GM18505 (cell line): Measurements from ENCODE around the gene REG1B.

Source experiments
- ATAC-seq: cut with Tn5 transposase; IDR thresholded peaks from one replicate; pipeline ENCODE4 v1.9.1; 2021; ENCODE audit not compliant: unreplicated experiment
- POLR2A ChIP-seq: IDR thresholded peaks from 4 replicates; pipeline ENCODE4 v1.6.1; 2011; ENCODE audit warnings: borderline replicate concordance; ENCODE audit not compliant: insufficient read depth, insufficient read length; ENCODE audit errors: extremely low read depth

The REG1B gene, protein sequence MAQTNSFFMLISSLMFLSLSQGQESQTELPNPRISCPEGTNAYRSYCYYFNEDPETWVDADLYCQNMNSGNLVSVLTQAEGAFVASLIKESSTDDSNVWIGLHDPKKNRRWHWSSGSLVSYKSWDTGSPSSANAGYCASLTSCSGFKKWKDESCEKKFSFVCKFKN

DNA sequence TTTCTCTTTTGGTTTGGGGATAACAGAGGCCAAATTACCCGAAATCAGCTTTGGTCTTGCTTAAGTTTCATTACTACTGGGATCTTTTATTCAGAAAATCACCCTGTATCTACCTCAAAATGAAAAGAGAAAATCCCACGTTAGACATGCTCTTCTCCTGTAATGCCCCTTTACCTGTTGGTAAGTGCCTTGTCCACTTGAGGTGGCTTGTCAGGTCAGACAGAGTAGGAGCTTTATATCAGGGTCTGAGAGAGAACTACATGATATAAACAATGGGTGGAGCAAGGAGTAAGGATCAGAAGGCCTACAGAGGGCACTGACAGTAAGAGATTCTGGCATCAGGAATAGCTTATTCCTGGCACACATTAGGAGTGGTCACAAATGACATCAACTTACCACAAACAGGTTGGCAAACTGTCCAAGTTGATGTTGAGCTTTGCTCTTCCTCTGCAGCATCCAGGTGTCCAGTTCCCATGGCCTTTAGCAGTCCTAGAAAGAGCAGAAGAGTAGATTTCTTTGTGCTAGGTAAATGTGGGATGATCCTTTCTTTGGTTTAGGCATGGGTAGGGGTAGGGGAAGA, at the start of gene REG1B:
TSS of gene REG1B (minus strand) at position 209 of the 580 bp plus-strand sequence. CDS start 381 bp downstream, outside the sequence.
- no peak for TF ChIP-seq POLR2A
- no peak for ATAC-seq

DNA sequence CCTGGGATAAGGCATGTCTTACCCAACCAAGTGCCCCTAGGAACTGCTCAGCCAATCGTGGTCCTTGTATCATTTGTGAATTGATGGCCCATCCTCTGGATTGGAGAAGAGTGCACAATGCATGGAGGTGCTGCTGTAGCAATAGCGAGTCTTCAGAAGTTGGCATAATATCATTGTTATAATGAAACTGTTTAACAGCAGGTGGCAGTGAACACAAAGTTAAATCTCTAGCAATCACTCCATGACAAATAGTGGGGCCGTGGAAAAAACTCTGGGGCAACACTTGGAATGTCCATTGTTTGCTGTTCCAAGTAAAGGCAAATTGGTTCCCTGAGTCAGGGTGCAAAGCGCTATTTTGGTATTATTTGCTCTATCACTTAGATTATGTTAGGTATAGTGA, 43.9 kb upstream of the REG1B start:
- ATAC-seq, result no peak
- no peak for TF ChIP-seq POLR2A

- no peak for ATAC-seq
- no peak for TF ChIP-seq POLR2A
Observed at GRCh38 chr2:79129804-79130203, 42.0 kb upstream of the REG1B start.

DNA sequence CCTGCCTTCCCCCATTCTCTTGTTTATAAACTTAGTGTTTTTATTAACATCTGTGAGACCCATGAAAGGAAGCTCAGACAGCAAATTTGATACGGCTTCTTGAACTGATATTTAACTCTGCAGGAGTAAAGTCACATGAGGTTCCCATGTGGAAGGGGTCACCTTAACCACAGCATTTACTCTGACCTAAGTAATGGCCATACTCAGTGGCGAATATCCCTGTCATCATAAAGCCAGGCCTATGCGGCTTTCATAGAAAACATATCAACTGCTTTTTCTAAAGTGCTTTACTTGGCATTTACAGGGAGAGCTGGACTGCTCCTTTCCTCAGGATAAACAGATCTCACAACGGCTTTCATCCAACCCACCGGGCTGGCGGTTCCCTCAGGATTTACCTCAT, 41.5 kb upstream of the REG1B start:
- no peak for TF ChIP-seq POLR2A
- ATAC-seq, result no peak

DNA sequence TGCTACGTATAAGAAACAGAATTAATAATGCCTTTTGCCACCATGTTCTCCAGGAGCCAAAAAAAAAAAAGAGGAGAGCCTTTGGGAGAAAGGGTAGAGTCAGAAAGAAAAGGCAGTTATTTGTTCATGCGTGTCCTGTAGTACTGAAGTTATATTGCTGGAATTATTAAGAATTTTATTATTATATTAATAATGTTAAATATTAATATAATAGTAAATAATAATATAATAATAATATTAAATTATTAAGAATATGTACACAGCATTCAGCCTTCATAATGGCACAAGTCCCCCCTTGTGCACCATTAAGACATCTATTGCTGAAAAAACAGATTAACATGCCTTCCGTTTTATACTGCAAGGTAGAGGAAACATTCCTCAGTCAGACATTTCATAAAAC, 40.6 kb upstream of the REG1B start:
- no peak for ATAC-seq
- TF ChIP-seq POLR2A, result no peak

DNA sequence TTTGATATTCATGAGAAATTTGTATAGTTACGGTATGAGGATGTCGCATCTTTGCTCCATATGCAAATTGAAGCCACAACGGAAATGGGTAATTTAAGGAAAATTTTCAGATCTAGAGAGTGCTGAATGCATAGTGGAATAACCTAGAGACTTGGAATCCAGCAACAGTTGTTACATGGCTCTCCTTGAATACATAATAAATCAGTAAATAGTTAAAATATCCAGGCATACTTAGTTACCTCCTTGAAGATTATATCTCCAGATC, 37.9 kb upstream of the REG1B start:
- ATAC-seq, result no peak
- no peak for TF ChIP-seq POLR2A

- ATAC-seq, result no peak
- no peak for TF ChIP-seq POLR2A
Observed at GRCh38 chr2:79124907-79125720, 37.3 kb upstream of the REG1B start.

GRCh38 chr2:79122676-79123075, 34.9 kb upstream of the REG1B start:
- TF ChIP-seq POLR2A, result no peak
- no peak for ATAC-seq

DNA sequence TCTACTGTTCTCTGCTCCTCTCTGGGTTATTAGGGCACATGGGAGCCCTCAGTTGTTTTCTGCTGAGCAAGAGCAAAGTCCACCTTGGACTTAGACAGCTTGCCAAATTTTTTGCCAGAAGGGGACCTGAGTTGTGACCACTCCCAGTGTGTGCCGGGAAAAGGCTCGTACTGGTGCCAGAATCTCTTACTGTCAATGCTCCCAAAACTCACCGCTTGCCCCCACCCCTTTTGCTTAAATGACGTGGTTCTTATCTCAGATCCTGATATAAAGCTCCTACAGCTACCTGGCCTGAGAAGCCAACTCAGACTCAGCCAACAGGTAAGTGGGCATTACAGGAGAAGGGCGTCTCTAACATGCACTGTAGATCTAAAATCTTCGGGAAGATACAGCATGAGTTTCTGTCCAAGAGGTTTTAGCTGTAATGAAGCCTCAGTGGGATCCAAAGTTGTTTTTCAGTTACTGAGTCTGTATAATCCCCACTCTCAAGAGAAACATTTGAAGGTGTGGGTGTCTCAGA, 32.5 kb upstream of the REG1B start, which contains the start of gene REG1A:
TSS of gene REG1A (plus strand) at position 295 of the 520 bp plus-strand sequence. CDS start 374 bp downstream, outside the sequence.
- no peak for ATAC-seq
- no peak for TF ChIP-seq POLR2A

- no peak for ATAC-seq
- no peak for TF ChIP-seq POLR2A
Observed at GRCh38 chr2:79116997-79117928, 29.5 kb upstream of the REG1B start.

DNA sequence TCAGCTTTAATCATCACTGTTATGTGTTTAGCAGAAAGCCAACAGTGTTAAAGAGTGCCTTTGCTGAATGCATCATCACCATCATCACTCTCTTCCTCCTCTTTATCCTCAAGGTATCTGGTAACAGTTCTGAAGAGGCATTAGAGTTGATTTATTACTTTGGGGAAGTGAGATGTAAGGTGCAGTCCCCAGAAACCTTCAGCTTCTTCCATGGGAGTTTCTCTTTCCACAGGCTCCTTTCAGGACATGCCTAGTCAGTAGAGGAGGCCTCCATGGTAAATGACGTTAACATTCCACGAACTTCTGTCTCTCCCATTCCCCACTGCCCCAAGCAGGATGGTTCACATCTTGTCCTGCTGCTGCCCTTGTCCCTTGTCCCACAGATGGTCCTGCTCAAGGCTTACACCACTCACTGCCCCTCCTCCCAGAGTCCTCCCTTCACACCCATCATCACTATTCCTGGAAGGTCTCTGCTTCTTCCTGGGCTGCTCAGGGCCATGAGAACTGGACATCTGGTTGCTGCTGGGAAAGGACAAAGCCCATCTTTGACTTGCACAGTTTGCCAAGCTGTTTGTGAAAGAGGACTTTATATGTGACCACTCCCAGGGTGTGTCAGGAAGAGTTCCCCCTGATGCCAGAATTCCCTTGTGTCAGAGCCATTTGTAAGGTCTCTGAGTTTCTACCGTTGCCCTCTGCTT, 27.2 kb upstream of the REG1B start:
- no peak for TF ChIP-seq POLR2A
- ATAC-seq, result no peak

DNA sequence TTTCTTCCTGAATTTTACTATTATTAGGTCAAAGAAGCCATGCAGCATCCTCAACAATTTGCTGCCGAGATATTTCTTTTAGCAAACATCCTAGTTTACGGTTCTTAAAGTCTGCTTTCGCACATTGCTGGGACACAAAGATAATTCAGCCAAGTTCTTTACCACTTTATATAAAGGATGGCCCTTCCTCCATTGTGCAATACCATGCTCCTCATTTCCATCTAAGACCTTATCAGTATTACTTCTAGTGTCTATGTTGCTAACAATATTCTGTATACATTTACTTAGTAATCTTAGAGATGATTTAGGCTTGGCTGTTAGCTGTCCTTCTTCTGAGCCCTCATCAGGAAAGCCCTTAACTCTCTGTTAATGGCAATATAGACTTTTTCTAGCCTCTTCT, 24.5 kb upstream of the REG1B start:
- TF ChIP-seq POLR2A, result no peak
- ATAC-seq, result no peak

DNA sequence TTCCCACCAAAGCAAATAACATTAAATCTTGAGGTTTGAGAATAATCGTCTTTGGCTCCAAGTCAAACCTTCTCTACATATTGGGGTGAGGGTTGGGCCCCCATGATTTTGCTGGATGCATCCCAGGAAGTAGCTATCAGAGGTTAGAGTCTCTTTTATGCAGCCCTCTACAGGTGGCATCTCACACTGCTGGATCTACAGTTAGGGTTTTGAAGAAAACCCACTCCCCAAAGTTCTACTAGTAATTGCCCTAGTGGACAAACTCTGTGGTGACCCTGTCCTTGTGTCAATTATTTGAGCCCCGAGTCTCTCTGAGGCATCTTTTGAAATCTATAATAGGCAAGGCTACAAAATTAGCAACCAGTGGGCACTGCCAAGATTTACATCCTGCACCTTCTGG, 17.5 kb upstream of the REG1B start:
- TF ChIP-seq POLR2A, result no peak
- ATAC-seq, result no peak

GRCh38 chr2:79103214-79103613, 15.4 kb upstream of the REG1B start:
- no peak for TF ChIP-seq POLR2A
- ATAC-seq, result no peak
